Osteoblast (primary cell): Measurements from ENCODE around the gene PRKAG2. TPM values are rescaled to one million over a fixed set of nuclear protein-coding genes. Genes with fewer than 3 reads are reported as not detected.
A peak's percentile ranks its signal among the peaks of the same experiment; 100 is the strongest.

ENCODE experiments used
- DNase-seq: peaks from one replicate; pipeline ENCODE4 v3.0.0; 2011; ENCODE audit warnings: low spot score, mixed read lengths; ENCODE audit not compliant: insufficient read length; ENCODE audit errors: missing footprints
- H2AFZ ChIP-seq: 2 replicates; pipeline ENCODE4 v1.6.0; 2011; ENCODE audit warnings: mild to moderate bottlenecking, low read length
- H3K27ac ChIP-seq: 2 replicates; pipeline ENCODE4 v1.5.1; 2011; ENCODE audit warnings: mild to moderate bottlenecking, low read depth, low read length, moderate library complexity
- H3K27me3 ChIP-seq: 2 replicates; pipeline ENCODE4 v1.6.0; 2012; ENCODE audit warnings: mild to moderate bottlenecking, control low read depth, inconsistent platforms, low read length, moderate library complexity; ENCODE audit not compliant: insufficient read depth
- H3K36me3 ChIP-seq: 2 replicates; pipeline ENCODE4 v1.5.1; 2011; ENCODE audit warnings: mild to moderate bottlenecking, low read length, control low read depth, moderate library complexity; ENCODE audit not compliant: insufficient read depth
- H3K4me1 ChIP-seq: 2 replicates; pipeline ENCODE4 v1.5.1; 2011; ENCODE audit warnings: mild to moderate bottlenecking, low read length, control low read depth, moderate library complexity; ENCODE audit not compliant: insufficient read depth
- H3K4me2 ChIP-seq: 2 replicates; pipeline ENCODE4 v1.6.0; 2011; ENCODE audit warnings: mild to moderate bottlenecking, low read length; ENCODE audit not compliant: insufficient read depth
- H3K4me3 ChIP-seq: fragments of 200-600 bp; sonication (generic); 3 replicates; pipeline ENCODE4 v1.5.1; 2012; ENCODE audit warnings: mild to moderate bottlenecking, low read length, inconsistent platforms; ENCODE audit not compliant: insufficient read depth
- H3K79me2 ChIP-seq: 2 replicates; pipeline ENCODE4 v1.6.0; 2012; ENCODE audit warnings: mild to moderate bottlenecking, low read length, control low read depth, inconsistent platforms; ENCODE audit not compliant: insufficient read depth
- H3K9me3 ChIP-seq: 2 replicates; pipeline ENCODE4 v1.5.1; 2011; ENCODE audit warnings: low read depth, low read length, control low read depth
- H4K20me1 ChIP-seq: 2 replicates; pipeline ENCODE4 v1.6.0; 2012; ENCODE audit warnings: mild to moderate bottlenecking, low read length, control low read depth; ENCODE audit not compliant: insufficient read depth
- total RNA-seq: library from RNA; depleted of rRNA; stranded (reverse); fragments of >200 nt; gene quantifications from 2 replicates; pipeline ENCODE4 v1.2.3, GENCODE V29; 2012
- TF ChIP-seq, protein P1 (sequence below): IDR thresholded peaks from 2 replicates; pipeline ENCODE4 v1.5.1; 2011; ENCODE audit warnings: mild to moderate bottlenecking, low read depth, low read length, moderate library complexity; ENCODE audit errors: extremely low read depth

PRKAG2 gene
- total RNA-seq, 1 donor: 20.6 TPM

DNA sequence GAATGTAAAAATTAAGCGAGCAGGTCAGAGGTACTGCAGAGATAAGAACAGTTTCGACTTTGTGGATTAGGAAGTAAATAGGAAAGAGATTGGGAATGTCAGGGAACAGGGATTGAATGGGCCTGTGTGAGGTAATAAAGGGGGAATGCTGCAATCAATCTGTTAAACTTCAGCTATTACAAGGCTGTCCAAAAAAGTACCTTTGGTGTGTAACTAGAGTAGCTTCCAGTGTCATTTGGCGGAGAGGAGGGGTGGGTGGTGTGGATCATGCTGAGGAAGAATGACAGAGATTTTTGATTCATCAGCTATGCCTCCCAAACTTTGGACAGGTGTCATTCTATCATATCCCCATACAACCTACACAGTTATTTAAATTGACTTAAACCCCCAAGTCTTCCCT is 229.0 kb downstream of the PRKAG2 start:
- TF ChIP-seq, protein P1, sequence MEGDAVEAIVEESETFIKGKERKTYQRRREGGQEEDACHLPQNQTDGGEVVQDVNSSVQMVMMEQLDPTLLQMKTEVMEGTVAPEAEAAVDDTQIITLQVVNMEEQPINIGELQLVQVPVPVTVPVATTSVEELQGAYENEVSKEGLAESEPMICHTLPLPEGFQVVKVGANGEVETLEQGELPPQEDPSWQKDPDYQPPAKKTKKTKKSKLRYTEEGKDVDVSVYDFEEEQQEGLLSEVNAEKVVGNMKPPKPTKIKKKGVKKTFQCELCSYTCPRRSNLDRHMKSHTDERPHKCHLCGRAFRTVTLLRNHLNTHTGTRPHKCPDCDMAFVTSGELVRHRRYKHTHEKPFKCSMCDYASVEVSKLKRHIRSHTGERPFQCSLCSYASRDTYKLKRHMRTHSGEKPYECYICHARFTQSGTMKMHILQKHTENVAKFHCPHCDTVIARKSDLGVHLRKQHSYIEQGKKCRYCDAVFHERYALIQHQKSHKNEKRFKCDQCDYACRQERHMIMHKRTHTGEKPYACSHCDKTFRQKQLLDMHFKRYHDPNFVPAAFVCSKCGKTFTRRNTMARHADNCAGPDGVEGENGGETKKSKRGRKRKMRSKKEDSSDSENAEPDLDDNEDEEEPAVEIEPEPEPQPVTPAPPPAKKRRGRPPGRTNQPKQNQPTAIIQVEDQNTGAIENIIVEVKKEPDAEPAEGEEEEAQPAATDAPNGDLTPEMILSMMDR: no peak
- no peaks in the 10 kb centered on the region for H3K79me2 ChIP-seq
- no peak for DNase-seq

DNA sequence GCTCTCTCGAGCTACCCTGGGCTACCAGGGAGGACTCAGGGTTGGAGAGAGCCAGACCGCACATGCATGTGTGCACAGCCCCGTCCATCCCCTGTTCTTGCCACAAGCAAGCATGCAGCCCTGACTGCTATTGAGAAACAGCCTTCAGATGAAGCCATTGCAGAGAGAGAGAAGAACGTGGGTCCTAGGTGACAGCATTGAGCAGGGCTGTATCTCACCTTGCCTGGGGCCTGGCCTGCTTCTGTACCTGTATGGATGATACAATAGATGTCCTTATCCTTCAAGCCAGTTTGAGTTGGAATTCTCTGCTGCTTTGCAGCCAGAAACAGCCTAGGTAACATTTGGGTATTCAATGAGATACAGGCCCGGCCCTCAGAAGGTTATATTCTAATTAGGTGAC is 229.9 kb downstream of the PRKAG2 start:
- Histone ChIP-seq H3K27ac (no peak overlapping the region), H4K20me1 (no peaks in the 10 kb centered on the region), H2AFZ (no peak overlapping the region), H3K4me1 (peaks cover 28% of the 10 kb centered on the region), H3K4me2 (no peak overlapping the region), H3K27me3 (no peaks in the 10 kb centered on the region), H3K36me3 (no peaks in the 10 kb centered on the region), H3K79me2 (no peaks in the 10 kb centered on the region), H3K4me3 (no peak overlapping the region), H3K9me3 (peaks cover 2% of the 10 kb centered on the region)
- no peak for DNase-seq
- TF ChIP-seq, protein P1: no peak

More for the DNA sequence above, 229.0 kb downstream of the PRKAG2 start:
- H3K27ac ChIP-seq: no peak overlapping the region
- H3K4me1 ChIP-seq: peaks cover 28% of the 10 kb centered on the region
- H3K4me3 ChIP-seq: no peak overlapping the region
- H2AFZ ChIP-seq: no peak overlapping the region
- peaks cover 2% of the 10 kb centered on the region for H3K9me3 ChIP-seq
- peak overlapping the region; percentile 64 for H3K4me2 ChIP-seq
- H3K36me3 ChIP-seq: no peaks in the 10 kb centered on the region
- no peaks in the 10 kb centered on the region for H4K20me1 ChIP-seq
- no peaks in the 10 kb centered on the region for H3K27me3 ChIP-seq

DNA sequence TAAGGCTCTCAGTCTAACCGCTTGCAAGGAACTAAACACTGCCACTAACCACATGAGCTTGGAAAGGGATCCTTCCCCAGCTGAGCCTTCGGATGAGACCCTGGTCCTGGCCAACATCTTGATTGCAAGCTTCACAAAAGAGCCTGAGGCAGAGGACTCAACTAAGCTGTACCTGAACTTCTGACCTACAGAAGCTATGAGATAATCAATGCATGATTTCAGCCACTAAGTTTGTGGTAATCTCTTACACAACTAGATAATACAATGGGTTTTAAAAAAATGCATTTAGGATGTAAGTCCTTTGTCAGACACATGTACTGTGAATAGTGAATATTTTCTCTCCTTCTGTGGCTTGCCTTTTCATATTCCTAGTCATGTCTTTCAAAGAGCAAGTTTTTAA is 231.6 kb downstream of the PRKAG2 start:
- H3K27me3 ChIP-seq: no peaks in the 10 kb centered on the region
- no peak overlapping the region for H3K4me3 ChIP-seq
- TF ChIP-seq, protein P1: no peak
- H3K36me3 ChIP-seq: no peaks in the 10 kb centered on the region
- no peak overlapping the region for H2AFZ ChIP-seq
- DNase-seq: no peak
- H3K4me2 ChIP-seq: no peak overlapping the region
- no peaks in the 10 kb centered on the region for H3K79me2 ChIP-seq
- peaks cover 18% of the 10 kb centered on the region for H3K4me1 ChIP-seq
- no peak overlapping the region for H3K27ac ChIP-seq
- H3K9me3 ChIP-seq: peaks cover 2% of the 10 kb centered on the region
- no peaks in the 10 kb centered on the region for H4K20me1 ChIP-seq

DNA sequence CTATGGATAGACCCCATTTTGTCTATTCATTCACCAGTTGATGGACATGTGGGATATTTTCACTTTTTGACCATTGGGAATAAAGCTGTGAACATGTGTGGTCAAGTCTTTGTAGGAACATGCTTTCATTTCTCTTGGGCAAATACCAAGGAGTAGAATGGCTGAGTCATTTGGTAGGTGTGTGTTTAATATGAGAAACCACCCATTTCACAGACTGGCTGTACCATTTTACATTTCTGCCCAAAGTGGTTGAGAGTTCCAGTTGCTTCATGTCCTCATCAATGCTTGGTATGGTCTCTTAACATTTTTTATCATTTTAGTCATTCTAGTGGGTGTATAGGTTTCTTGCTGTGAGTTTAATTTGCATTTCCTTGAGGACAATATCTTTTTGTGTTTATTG is 232.4 kb downstream of the PRKAG2 start:
- Histone ChIP-seq H2AFZ (no peak overlapping the region), H4K20me1 (no peaks in the 10 kb centered on the region), H3K4me3 (no peak overlapping the region), H3K27ac (no peak overlapping the region), H3K9me3 (peaks cover 2% of the 10 kb centered on the region), H3K36me3 (no peaks in the 10 kb centered on the region), H3K4me1 (peaks cover 12% of the 10 kb centered on the region), H3K4me2 (no peak overlapping the region), H3K79me2 (no peaks in the 10 kb centered on the region), H3K27me3 (no peaks in the 10 kb centered on the region)
- TF ChIP-seq, protein P1: no peak
- no peak for DNase-seq
